ENCODE results near the gene NOC2L. TPM values are rescaled to one million over a fixed set of nuclear protein-coding genes. Genes with fewer than 3 reads are reported as not detected.

The NOC2L gene
- total RNA-seq, 2 experiments from 2014 or later, result 50.2 to 52.0 TPM

DNA sequence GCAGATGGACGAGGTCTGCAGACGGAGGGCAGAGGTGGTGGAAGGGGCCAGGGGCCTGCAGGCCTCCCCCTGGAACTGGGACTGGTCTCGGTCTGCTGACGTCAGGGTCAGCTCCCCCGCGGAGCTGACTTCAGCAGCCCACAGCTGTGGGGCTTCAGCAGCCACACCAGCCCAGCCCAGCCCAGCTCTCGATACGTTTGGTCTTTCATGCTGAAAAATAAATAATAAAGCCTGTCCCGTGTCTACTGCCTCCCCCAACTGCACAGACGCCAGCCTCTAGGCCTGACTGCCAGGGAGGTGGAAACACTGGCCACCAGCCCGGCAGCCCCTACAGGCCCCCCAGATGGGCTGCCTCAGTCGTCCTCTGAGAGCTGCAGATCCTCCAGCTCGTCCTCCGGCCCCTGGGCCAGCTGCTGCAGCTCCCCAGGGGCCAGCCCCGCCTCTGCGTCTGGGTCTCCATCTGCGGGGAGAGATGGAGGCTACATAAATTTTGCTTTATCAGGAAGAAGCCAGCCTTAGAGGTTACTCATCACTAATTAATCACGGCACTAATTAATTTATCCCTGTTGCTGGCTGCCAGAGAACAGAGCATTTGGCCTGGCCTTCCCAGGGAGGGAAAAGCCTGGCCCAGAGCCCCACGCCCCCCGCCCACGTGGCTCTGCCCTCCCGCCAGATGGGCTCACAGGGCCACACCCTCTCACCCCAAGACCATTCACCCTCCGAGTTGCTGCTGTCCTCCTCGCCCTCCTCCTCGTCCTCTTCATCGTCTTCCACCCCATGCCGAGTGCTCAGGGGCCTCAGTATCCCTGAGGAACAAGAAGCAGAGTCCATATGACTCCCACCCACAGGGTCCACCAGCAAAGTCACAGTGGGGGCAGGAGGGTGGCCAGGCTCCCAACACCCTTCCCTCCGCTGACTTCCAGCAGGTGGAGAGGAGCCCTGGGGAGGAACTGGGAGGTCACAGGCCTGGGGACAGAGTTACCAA is 14.4 kb downstream of the NOC2L start:
- peaks cover 20 to 34% of the 10 kb centered on the region in 2 experiments for H3K27me3 ChIP-seq (ENCODE audit: control insufficient read depth in 1 of 2, insufficient read depth in 2 of 2, low read length in 2 of 2)
- H3K4me1 ChIP-seq (ENCODE audit: insufficient read depth, low read length), result peaks cover 31% of the 10 kb centered on the region
- ChIA-PET CTCF (no interaction called here), POLR2A (no interaction called here)
- Mint-ChIP-seq H3K27ac (no peak overlapping the region), H3K36me3 (ENCODE audit: low read depth) (peaks cover 39% of the 10 kb centered on the region), H3K27me3 (peaks cover 17% of the 10 kb centered on the region), H3K4me1 (ENCODE audit: low read depth) (peaks cover 5% of the 10 kb centered on the region), H3K9me3 (no peaks in the 10 kb centered on the region), H3K4me3 (peak overlapping the region; percentile 51)
- peaks cover 0 to 20% of the 10 kb centered on the region in 2 experiments for H3K9me3 ChIP-seq (ENCODE audit: control insufficient read depth in 1 of 2, insufficient read depth in 1 of 2, low read length in 2 of 2)
- DNase-seq, result no peak
- no peak overlapping the region for H3K4me3 ChIP-seq (ENCODE audit: low read length)
- intact Hi-C loops (cut with DNase I, micrococcal nuclease), result no loop called here
- TF ChIP-seq, protein P1, sequence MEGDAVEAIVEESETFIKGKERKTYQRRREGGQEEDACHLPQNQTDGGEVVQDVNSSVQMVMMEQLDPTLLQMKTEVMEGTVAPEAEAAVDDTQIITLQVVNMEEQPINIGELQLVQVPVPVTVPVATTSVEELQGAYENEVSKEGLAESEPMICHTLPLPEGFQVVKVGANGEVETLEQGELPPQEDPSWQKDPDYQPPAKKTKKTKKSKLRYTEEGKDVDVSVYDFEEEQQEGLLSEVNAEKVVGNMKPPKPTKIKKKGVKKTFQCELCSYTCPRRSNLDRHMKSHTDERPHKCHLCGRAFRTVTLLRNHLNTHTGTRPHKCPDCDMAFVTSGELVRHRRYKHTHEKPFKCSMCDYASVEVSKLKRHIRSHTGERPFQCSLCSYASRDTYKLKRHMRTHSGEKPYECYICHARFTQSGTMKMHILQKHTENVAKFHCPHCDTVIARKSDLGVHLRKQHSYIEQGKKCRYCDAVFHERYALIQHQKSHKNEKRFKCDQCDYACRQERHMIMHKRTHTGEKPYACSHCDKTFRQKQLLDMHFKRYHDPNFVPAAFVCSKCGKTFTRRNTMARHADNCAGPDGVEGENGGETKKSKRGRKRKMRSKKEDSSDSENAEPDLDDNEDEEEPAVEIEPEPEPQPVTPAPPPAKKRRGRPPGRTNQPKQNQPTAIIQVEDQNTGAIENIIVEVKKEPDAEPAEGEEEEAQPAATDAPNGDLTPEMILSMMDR (IDR thresholded peaks at IDR 0.05), result no peak
- H3K27ac ChIP-seq (ENCODE audit: low read depth in 1 of 2, low read length in 2 of 2), result no peak overlapping the region
- peaks cover 35% of the 10 kb centered on the region for H3K36me3 ChIP-seq (ENCODE audit: insufficient read depth, low read length)
- ATAC-seq (ENCODE audit: poor library complexity), result no peak

DNA sequence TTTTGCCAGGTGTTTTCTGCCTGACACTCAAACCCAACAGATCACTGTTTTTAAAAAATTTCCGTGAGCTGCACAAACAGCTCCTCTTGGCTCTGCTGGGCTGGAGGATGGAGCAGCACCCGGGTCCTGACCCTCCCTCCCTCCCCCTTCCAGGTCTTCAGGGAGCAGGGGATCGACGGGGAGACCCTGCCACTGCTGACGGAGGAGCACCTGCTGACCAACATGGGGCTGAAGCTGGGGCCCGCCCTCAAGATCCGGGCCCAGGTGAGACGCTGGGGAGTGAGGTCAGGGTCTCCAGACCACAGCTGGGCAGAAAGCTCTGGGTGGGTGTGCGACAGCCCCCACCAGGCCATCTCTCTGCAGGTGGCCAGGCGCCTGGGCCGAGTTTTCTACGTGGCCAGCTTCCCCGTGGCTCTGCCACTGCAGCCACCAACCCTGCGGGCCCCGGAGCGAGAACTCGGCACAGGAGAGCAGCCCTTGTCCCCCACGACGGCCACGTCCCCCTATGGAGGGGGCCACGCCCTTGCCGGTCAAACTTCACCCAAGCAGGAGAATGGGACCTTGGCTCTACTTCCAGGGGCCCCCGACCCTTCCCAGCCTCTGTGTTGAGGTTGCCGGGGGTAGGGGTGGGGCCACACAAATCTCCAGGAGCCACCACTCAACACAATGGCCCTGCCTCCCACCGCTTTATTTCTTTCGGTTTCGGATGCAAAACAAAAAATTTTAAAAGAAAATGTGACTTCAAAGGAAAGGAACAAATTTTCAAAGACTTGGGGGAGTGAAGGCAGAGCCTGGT is 15.3 kb downstream of the NOC2L start:
- no peak for ATAC-seq (ENCODE audit: poor library complexity)
- Histone ChIP-seq H3K9me3 (ENCODE audit: control insufficient read depth in 1 of 2, insufficient read depth in 1 of 2, low read length in 2 of 2) (peaks cover 0 to 26% of the 10 kb centered on the region in 2 experiments), H3K36me3 (ENCODE audit: insufficient read depth, low read length) (peaks cover 27% of the 10 kb centered on the region), H3K27ac (ENCODE audit: low read depth in 1 of 2, low read length in 2 of 2) (no peak overlapping the region), H3K4me1 (ENCODE audit: insufficient read depth, low read length) (peaks cover 31% of the 10 kb centered on the region), H3K27me3 (ENCODE audit: control insufficient read depth in 1 of 2, insufficient read depth in 2 of 2, low read length in 2 of 2) (peaks cover 28 to 42% of the 10 kb centered on the region in 2 experiments), H3K4me3 (ENCODE audit: low read length) (no peak overlapping the region)
- peaks cover 30% of the 10 kb centered on the region for H3K36me3 Mint-ChIP-seq (ENCODE audit: low read depth)
- peaks cover 26% of the 10 kb centered on the region for H3K27me3 Mint-ChIP-seq
- intact Hi-C loops (cut with DNase I, micrococcal nuclease), result no loop called here
- peaks cover 5% of the 10 kb centered on the region for H3K4me1 Mint-ChIP-seq (ENCODE audit: low read depth)
- DNase-seq, result no peak
- H3K4me3 Mint-ChIP-seq, result no peak overlapping the region
- CTCF ChIA-PET, result no interaction called here
- TF ChIP-seq, protein P1 (IDR thresholded peaks at IDR 0.05), result no peak
- POLR2A ChIA-PET, result no interaction called here
- no peak overlapping the region for H3K27ac Mint-ChIP-seq
- no peaks in the 10 kb centered on the region for H3K9me3 Mint-ChIP-seq

DNA sequence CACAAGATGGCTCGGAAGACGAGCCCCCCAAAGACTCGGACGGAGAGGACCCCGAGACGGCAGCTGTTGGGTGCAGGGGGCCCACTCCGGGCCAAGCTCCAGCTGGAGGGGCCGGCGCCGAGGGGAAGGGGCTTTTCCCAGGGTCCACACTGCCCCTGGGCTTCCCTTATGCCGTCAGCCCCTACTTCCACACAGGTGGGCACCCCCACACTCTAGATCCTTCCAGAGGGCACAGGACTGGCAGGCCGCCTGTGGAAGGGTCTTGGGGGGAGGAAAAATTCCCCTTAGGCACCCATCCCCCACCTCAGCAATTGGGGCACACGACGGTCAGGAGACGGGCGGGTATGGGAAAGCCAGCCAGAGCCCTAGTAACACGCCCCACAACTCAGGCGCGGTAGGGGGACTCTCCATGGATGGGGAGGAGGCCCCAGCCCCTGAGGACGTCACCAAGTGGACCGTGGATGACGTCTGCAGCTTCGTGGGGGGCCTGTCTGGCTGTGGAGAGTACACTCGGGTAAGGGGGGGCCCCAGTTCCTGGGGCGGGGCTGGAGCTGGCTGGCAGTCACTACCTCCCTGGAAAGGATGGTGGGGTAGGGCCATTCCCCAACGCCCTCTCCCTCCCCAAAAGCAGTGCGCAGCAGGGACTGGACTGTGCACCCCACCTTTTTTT is 16.1 kb downstream of the NOC2L start:
- H3K9me3 Mint-ChIP-seq, result no peaks in the 10 kb centered on the region
- TF ChIP-seq, protein P1 (IDR thresholded peaks at IDR 0.05), result no peak
- H3K4me1 Mint-ChIP-seq (ENCODE audit: low read depth), result peaks cover 5% of the 10 kb centered on the region
- DNase-seq (no peak), ATAC-seq (ENCODE audit: poor library complexity) (no peak)
- no peak overlapping the region for H3K27ac Mint-ChIP-seq
- H3K36me3 Mint-ChIP-seq (ENCODE audit: low read depth), result peaks cover 25% of the 10 kb centered on the region
- no peak overlapping the region for H3K4me3 Mint-ChIP-seq
- peaks cover 28 to 47% of the 10 kb centered on the region in 2 experiments for H3K27me3 ChIP-seq (ENCODE audit: control insufficient read depth in 1 of 2, insufficient read depth in 2 of 2, low read length in 2 of 2)
- peaks cover 31% of the 10 kb centered on the region for H3K4me1 ChIP-seq (ENCODE audit: insufficient read depth, low read length)
- ChIA-PET POLR2A (no interaction called here), CTCF (no interaction called here)
- no peak overlapping the region for H3K27ac ChIP-seq (ENCODE audit: low read depth in 1 of 2, low read length in 2 of 2)
- peaks cover 33% of the 10 kb centered on the region for H3K27me3 Mint-ChIP-seq
- intact Hi-C loops (cut with DNase I, micrococcal nuclease), result no loop called here
- peaks cover 21% of the 10 kb centered on the region for H3K36me3 ChIP-seq (ENCODE audit: insufficient read depth, low read length)
- H3K4me3 ChIP-seq (ENCODE audit: low read length), result no peak overlapping the region
- H3K9me3 ChIP-seq (ENCODE audit: control insufficient read depth in 1 of 2, insufficient read depth in 1 of 2, low read length in 2 of 2), result peaks cover 0 to 31% of the 10 kb centered on the region in 2 experiments
